Inflammatory macrophage treated with lipopolysaccharide for 1 hour (primary cell): Measurements from ENCODE around the gene UBE2G1.
"Not testable (repeated sequence)": the region's sequence is repeated elsewhere in the genome, so short reads cannot be mapped to it uniquely, and the experiment has no call there.

Experiments used
- DNase-seq, 2 donors: peaks; one replicate each; pipeline ENCODE4 v3.0.0-alpha.2; 2020 to 2022

UBE2G1 gene

DNA sequence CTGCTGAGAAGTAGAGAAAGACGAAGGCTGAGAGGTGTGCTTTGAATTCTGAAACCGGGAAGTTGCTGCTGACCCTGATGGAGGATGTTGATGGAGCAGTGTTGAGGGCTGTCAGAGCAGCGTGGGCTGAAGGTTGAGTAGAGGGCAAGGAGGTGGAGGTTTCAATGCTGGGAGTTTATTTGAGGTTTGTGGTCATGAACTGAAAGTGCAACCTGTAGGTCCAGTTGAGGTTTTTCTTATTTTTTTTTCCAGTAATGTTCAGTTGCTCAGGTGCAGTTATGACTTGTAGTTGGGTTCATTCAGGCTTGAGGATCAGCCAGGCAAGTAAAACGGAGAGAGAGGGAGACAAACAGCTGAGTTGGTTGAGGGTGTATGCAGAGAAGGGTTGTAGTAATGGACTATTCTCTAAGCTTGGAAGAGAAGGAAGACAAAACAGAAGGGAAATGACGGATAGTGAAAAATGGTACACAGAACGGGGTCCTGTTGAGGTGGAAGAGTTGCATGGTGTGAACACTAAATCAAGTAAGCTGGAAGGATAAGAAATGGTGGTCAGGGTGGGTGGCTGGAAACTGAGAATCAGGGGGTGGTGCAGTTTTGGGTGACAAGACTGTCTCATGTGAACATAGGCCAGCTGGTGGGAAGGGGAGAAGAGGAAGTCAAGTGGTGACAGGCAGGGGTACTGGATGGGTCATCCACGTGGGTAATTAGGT is 8.7 kb upstream of the UBE2G1 start:
- peak; percentile 25 to 59 for DNase-seq

DNA sequence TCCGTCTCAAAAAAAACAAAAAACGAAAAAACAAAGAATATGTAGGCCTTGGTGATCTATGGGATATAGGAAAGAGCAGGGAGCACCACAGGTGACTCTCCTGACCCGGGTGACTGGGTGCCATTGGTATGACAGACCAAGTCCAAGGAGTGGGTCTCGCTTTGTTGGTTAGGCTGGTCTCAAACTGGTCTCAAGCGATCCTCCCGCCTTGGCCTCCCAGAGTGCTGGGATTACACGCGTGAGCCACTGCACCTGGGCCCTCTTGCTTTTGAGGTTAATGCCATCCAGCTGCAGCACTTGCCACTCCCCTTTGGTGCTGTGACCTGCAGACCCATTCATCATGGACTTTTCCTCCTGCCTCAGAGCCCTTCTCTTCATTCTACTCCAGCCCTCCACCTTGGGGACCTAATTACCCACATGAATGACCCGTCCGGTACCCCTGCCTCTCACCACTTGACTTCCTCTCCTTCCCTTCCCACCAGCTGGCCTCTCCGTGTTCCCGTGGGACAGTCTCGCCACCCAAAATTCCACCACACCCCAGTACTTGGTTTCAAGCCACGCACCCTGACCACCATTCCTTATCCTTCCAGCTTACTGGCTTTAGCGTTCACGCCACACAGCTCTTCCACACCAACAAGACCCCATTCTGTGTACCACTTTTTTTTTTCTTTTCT is 3.2 kb upstream of the UBE2G1 start:
- no peak for DNase-seq

DNA sequence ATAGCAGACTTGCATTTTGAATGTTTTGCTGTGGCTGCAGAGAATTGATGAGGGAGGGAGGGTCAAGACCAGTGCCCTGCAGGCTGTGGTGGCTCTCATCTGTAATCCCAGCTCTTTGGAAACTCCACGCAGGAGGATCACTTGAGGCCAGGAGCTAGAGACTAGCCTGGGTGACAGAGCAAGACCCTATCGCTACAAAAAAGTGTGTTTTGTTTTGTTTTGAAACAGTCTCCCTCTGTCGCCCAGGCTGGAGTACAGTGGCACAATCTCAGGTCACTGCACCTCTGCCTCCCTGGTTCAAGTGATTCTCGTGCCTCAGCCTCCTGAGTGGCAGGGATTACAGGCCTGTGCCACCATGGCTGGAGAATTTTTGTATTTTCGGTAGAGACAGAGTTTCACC is 1.9 kb upstream of the UBE2G1 start:
- DNase-seq, result no peak

DNA sequence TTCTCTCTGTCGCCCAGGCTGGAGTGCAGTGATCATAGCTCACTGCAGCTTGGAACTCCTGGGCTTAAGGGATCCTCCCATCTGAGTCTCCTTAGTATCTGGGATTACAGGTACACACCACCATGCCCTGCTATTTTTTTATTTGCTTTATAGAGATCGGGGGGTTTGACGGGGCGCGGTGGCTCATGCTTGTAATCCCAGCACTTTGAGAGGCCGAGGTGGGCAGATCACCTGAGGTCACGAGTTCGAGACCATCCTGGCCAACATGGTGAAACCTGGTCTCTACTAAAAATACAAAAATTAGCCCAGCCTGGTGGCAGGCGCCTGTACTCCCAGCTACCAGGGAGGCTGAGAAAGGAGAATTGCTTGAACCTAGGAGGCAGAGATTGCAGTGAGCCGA is 702 bp upstream of the UBE2G1 start:
- DNase-seq, result not testable (repeated sequence)

DNA sequence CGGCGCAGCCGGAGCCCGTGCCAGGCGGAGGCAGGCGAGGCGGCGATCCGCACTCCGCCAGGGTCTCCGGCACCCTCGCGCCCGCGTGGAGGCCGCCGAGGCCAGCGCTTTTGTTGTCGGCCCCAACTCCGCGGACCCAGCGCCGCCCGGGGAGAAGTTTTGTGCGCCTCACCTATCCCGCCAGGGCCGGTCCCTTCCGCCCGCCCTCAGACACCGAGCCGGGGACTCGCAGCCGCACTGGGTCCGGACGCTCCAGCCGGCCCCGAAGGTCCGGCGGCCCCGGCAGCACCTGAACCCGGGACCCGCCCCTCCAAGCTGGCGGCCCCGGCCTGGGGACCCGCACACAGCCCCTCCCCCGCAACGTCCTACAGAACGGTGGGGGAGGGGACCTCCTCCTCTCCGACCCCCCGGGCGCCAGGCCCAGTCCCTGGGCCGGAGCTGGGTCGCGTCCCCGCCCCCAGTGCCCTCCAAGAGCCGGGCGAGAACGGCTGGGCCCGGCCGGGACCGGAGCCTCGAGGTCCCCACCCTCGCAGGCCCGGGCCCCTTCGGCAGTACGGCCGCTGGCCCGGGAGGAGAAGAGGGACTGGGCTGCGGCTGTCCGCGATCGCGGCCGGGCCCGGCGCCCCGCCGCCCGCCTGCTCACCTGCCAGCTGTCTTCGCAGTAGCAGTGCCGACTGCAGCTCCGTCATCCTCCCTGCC is 698 bp downstream of the UBE2G1 start:
- DNase-seq, result no peak

DNA sequence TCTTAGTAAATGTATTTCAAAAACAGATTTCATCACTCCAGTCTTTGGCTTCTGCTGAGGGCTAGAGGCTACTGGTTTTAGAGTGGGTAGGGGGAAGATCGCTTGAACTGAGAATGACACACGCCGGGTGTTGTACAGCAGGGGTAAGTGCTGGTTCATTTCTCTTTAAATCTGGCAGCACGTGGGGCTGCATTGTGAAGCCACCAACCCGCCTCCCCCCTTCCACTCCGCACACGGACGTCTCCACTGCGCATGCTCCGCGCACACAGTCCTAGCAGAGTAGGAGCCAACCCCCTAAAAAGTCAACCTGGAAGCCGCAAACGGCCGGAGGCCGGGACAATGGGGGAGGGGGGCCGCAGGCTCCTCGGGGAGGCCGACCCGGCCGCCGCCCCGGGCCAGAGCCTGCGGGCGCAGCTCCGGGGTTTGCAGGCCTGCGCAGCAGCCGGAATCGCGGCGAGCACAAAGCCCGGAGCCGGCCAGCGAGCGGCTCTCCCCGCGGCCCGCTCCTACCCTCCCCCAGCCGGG is 1.3 kb downstream of the UBE2G1 start:
- DNase-seq, result peak; percentile 90 to 92

DNA sequence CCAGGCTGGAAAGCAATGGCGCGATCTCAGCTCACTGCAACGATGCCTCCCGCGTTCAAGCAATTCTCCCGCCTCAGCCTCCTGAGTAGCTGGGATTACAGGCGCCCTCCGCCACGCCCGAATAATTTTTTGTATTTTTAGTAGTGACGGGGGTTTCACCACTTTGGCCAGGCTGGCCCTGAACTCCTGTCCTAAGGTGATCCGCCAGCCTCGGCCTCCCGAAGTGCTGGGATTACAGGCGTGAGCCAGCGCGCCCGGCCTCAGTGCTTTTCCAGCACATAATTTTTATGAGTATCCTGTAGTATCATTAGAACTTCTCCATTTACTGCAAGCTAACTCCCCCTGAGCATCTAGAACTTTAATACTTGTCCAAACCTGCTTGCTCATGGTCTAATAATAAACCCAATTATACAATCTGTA is 1.8 kb downstream of the UBE2G1 start:
- no peak for DNase-seq

DNA sequence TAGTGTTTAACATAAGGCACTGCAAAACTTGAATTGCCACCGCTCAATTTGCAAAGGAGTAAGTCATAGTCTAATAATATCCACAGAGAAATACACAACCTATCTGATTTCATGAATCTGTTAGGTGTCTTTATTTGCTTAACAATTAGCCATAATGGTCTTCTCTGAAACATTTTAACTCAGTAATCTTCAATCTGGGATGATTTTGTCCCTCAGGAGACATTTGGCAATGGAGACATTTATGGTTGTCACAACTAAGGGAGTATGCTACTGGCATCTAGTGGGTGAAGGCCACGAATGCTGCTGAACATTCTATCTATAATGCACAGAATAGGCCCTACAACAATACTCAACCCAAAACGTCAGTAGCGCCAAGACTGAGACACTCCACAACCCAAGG is 4.3 kb downstream of the UBE2G1 start:
- DNase-seq, result no peak

DNA sequence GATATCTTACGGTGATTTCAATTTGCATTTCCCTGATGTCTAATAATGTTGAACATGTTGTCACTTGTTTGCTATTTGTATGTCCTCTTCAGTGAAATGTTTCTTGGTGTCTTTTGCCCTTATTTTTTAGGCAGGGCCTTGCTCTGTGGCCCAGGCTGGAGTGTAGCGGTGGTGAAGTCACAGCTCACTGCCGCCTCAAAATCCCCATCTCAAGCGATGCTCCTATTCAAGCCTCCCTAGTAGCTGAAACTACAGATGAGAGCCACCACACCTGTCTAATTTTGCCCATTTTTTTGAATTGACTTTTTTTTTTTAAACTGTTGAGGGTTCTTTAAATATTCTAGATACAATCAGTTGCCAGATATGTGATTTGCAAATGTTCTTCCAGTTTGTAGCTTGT is 8.3 kb downstream of the UBE2G1 start:
- no peak for DNase-seq

DNA sequence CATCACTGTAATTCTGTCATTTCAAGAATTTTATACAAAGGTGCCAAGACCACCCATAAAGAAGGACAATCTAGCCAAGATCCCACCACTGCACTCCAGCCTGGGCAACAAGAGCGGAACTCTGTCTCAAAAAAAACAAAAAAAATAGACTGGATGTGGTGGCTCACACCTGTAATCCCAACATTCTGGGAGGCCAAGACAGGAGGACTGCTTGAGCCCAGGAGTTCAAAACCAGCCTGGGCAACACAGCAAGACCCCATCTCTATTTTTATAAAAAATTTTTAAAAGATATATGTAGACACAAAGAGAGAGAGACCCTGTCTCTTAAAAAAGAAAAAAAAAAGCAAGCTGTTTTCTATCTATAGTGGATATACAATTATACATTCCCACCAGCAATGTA is 8.8 kb downstream of the UBE2G1 start:
- DNase-seq, result no peak

DNA sequence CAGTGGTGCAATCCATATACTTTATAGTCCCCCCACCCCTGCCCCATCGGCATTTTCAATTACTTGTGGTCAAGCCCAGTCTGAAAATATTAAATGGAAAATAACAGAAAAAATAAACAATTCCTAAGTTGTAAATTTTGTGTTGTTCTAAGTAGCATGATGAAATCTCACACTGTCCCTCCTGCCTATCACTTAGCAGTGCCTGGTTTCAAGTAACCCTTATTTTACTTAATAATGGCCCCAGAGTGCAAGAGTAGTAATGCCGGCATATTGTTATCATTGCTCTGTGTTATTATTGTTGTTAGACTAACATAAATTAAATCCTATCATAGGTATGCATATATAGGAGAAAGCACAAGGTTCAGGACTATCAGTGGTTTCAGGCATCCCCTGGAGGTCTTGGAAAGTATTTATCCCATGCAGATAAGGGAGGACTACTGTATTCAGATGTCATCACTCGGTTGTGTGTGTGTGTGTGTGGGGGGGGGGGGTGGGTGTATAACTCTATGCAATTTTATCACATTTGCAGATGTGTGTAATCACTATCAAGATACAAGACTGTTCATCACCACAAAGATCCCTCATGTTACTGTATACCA is 9.3 kb downstream of the UBE2G1 start:
- DNase-seq, result no peak

DNA sequence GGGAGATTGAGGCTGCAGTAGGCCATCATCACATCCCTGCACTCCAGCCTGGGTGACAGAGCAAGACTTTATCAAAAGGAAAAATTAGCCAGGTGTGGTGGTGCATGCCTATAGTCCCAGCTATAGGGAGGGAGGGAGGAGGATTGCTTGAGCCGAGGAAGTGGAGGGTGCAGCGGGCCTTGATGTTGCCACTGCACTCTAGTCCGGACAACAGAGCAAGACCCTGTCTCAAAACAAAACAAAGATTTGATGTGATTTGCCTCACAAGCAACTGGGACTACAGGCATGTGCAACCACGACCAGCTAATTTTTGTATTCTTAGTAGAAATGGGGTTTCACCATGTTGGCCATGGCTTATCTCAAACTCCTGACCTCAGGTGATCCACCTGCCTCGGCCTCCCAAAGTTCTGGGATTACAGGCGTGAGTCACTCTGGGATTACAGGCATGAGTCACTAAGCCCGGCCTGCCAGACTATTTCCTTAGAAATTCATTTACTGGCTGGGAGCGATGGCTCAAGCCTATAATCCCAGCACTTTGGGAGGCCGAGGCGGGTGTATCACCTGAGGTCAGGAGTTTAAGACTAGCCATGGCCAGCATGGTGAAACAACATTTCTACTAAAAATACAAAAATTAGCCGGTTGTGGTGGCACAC is 11.5 kb downstream of the UBE2G1 start:
- DNase-seq, result no peak

DNA sequence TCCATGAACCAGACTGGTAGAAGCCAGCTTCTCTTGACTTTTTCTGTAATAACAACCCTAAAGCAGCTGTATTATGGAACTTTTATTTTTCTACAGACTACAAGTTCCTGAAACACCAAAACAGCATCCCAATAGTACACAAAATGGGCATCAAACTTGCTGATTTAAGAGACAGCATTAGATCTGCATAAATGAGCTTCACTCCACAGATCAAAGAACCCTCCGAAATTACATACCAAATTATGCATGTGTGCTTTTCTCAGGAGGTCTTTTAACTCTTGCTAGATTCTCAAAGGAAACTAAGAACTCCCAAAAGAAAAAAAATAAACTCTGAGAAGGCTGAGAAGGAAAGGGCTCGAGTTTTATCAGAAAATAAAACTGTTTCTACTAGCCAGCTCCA is 12.3 kb downstream of the UBE2G1 start:
- no peak for DNase-seq

DNA sequence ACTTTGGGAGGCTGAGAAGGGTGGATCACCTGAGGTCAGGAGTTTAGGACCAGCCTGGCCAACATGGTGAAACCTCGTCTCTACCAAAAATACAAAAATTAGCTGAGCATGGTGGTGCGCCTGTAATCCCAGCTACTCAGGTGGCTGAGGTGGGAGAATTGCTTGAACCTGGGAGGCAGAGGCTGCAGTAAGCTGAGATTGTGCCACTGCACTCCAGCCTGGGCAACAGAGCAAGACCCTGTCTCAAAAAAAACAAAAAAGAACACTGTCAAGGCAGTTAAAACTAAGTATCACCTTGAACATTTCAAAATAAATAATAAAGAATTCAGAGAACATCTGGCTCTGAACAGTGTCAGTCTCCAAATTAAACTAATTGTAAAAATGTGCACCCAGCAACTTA is 16.3 kb downstream of the UBE2G1 start:
- not testable (repeated sequence) for DNase-seq

DNA sequence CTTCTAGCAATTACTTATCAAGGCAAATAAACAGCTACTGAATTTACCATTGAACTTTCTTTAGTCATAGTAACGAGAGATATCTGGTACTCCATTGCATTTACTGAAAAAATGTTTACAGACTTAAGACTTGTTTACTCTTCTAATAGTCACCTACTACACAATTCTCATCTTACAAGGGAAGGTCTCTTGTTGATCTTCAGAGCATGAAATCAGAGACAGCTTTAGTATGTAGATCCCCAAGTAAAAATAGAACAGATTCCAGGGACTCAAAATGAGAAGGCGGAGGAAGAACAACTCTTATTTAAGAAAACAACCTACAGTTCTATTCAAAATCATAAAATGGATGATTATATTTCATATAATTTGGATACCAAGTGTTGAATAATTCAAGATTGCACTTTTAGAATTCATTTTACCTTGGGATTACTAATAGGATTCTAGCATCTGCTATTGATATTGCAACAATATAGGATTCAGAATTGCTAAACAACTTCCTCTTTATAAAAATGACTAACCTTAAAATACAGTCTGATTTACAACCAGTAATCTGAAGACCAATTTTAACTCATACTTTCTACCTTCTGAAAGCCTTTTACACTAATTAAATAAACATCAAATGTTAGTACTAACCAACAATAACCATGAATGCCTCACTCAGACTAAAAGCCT is 20.8 kb downstream of the UBE2G1 start:
- DNase-seq, result peak; percentile 43 to 44

DNA sequence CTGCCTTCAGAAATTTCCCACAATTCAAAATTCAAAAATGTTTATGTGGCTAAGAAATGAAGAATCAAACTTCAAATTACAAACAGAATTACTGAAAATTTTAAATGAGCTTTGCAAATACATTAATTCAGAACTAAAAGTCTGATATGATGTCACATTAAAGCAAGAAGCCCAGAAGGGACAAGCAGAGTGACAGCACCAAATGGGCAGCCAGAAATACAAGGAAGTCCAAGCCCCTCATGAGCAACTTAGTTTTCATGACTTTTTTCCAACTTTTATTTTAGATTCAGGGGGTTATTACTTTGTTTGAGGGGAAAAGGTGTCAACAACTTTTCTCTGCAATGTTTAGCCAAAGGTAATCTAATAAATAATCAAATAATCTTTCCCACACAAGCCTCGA is 21.5 kb downstream of the UBE2G1 start:
- DNase-seq, result no peak

DNA sequence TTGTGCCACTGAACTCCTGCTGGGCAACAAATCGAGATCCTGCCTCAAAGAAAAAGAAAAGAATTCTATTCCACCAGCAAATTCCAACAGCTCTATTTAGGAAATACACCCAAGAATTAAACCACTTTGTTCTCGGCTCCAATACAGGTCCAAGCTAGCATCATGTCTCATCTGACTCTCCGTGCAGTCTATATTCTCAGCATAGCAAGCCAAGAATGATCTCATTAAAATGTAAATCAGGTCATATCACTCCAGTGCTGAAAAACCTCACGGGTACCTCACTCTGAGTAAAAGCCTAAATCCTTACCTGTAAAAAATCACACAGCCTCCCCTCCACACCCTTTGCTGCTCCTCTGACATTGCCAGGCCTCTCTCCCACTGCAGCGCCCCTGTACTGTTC is 23.9 kb downstream of the UBE2G1 start:
- DNase-seq, result no peak

DNA sequence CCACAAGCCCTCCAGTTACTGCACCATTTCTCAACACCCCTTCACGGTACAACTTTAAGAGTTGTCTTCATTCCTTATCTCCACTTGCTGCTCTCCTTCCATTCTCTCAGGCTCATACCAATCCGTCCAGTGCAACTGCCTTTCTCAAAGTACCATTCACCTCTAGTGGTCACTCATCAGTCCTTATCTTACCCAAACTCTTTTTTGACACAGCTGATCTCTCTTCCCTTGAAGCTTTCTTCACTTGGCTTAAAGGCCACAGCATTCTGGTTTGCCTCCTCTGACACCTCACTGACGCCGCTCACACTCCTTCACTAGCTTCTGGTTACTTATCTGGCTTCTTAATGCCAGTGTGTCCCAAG is 24.9 kb downstream of the UBE2G1 start:
- DNase-seq, result no peak

DNA sequence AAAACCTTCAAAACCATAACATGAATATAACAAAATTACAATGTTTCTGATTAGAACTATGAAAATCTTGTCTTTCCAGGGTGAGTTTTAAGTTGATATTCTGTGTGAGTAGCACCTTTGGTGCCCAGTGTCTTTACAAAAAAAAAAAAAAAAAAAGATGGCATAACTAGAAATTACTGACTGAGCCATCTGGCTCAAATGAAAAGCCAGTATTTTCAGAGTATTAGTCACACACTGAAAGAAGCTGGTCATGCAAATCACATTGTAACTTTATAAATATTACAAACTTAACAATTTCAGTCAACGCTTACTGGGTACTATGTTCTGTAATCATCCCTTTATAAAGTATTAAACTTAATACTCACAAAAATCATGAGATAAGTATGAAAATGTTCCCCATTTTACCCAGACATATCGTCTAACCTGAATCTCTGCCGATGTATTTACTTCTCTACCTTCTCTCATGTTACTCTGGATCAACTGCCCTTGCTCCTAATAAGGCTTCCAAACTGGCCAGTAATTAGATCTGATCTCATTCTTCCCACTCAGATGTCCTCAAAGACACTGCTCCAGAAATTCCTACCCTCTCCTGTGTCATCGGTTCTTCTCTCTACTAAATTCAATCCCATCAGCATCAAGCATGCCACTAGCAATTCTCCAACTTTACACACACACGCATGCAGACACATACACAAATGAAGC is 25.4 kb downstream of the UBE2G1 start:
- no peak for DNase-seq

DNA sequence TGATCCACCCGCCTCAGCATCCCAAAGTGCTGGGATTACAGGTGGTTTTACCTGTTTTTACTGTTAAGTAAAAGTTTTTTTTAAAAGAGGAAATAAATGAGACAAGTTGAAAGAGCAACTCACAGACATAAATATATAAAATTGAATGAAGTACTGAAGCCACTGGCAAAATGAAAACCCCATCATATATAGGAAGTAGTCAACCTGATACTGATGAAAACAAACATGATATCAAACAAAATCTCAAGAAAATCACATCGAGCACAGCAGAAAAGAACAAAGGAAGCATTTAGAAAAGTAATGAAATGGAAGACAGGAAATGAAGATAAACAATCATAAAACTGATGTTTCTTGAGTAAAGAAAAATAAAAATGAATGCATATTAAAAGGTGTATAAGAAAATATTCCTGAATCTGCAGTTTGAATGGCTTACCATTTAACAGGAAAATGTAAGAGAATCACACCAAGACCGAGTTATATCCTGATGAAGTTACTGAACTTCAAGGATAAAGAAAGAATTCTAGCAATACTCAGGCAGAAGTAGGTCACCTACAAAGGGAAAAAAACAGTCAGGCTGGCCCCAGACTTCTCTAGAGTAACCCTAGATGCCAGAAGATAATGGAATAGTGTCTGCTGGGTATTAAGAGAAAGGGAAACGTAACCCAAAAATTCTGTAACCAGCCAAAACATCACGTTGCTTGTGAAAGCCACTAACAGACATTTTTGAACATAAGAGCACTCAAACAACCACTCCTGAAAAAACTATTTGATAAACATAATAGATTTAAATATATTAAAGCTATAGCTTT is 31.5 kb downstream of the UBE2G1 start:
- no peak for DNase-seq

DNA sequence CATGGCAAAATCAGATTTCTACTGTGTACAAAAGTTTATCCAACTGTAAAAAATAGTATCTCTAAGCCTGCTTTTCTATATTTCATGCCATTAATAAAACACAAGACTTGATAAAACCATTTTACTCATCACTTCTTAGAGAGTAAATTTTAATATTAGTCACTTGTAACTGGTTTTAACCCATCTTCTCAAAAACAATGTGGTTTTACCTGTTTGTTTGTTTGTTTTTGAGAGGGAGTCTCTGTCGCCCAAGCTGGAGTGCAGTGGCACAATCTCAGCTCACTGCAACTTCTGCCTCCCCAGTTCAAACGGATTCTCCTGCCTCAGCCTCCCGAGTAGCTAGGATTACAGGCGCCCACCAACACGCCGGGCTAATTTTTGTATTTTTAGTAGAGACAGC is 32.1 kb downstream of the UBE2G1 start:
- no peak for DNase-seq
